GM18511 (cell line): Measurements from ENCODE around the gene NPW.
A peak's percentile ranks its signal among the peaks of the same experiment; 100 is the strongest.
"Not testable (repeated sequence)": the region's sequence is repeated elsewhere in the genome, so short reads cannot be mapped to it uniquely, and the experiment has no call there.

ENCODE experiments used
- ATAC-seq: cut with Tn5 transposase; IDR thresholded peaks from one replicate; pipeline ENCODE4 v1.9.1; 2021; ENCODE audit warnings: mild to moderate bottlenecking, moderate library complexity; ENCODE audit not compliant: unreplicated experiment

NPW gene

GRCh38 chr16:2019921-2020831 lies 591 bp downstream of the NPW start:
- no peak for ATAC-seq

GRCh38 chr16:2022723-2023091 lies 3.1 kb downstream of the NPW start:
- ATAC-seq: peak; percentile 17

GRCh38 chr16:2023092-2024031 lies 3.8 kb downstream of the NPW start:
- peak; percentile 78 for ATAC-seq

GRCh38 chr16:2024032-2024420 lies 4.4 kb downstream of the NPW start:
- ATAC-seq: no peak

GRCh38 chr16:2025251-2025650 lies 5.7 kb downstream of the NPW start:
- no peak for ATAC-seq

GRCh38 chr16:2025878-2026460 lies 6.4 kb downstream of the NPW start:
- ATAC-seq: no peak

GRCh38 chr16:2026461-2027023 lies 7.0 kb downstream of the NPW start, which contains the start of gene NHERF2:
TSS of gene NHERF2 (plus strand) at chr16:2026902. CDS start at chr16:2027006, 104 bp downstream.
- ATAC-seq: no peak

- ATAC-seq: no peak
These were observed 7.7 kb downstream of the NPW start for GRCh38 chr16:2027024-2028010.

GRCh38 chr16:2028146-2028545 lies 8.6 kb downstream of the NPW start:
- ATAC-seq: no peak

GRCh38 chr16:2028620-2029220 lies 9.1 kb downstream of the NPW start:
- no peak for ATAC-seq

- ATAC-seq: no peak
These were observed 9.8 kb downstream of the NPW start for GRCh38 chr16:2029350-2029749.

- ATAC-seq: no peak
These were observed 10.5 kb downstream of the NPW start for GRCh38 chr16:2030036-2030435.

- ATAC-seq: no peak
These were observed 11.5 kb downstream of the NPW start for GRCh38 chr16:2031081-2031577.

GRCh38 chr16:2032285-2033056 lies 12.9 kb downstream of the NPW start:
- ATAC-seq: no peak

- no peak for ATAC-seq
These were observed 13.7 kb downstream of the NPW start for GRCh38 chr16:2033057-2033908.

- ATAC-seq: not testable (repeated sequence)
These were observed 14.5 kb downstream of the NPW start for GRCh38 chr16:2033909-2034695.
